ENCODE data around the gene NSG1. TPM values are rescaled to one million over a fixed set of nuclear protein-coding genes. Genes with fewer than 3 reads are reported as not detected.
A peak's percentile ranks its signal among the peaks of the same experiment; 100 is the strongest.

The NSG1 gene
- total RNA-seq (10 to 100 TPM; 74.9 to 75.1 TPM), polyA plus RNA-seq (10 to 100 TPM; 48.8 to 82.6 TPM)

- H3K36me3 ChIP-seq (ENCODE audit: insufficient read depth, low read length): no peaks in the 10 kb centered on the region
- H3K4me1 ChIP-seq (ENCODE audit: insufficient read depth, low read length): peaks cover 19% of the 10 kb centered on the region
- peak; percentile 40 to 66 (median 45) for DNase-seq
- no peaks in the 10 kb centered on the region for H3K9me3 ChIP-seq (ENCODE audit: control insufficient read depth in 1 of 2, low read length in 2 of 2)
- POLR2A ChIA-PET (ENCODE audit: partially characterized antibody): interaction anchor here (0.6 to 2.5 kb wide), 8 partner anchors 18 to 119 kb away, joined by 3 to 15 read pairs (median 6); no protein-coding TSS in a partner anchor
- CTCF ChIA-PET (ENCODE audit: partially characterized antibody): no interaction called here
- peak within 1 kb of the TSS; percentile 85 to 96 (median 90) for H3K4me3 Mint-ChIP-seq
- peaks cover 4 to 16% of the 10 kb centered on the region in 2 donors for H3K36me3 Mint-ChIP-seq
- H3K4me1 Mint-ChIP-seq: peaks cover 11 to 30% (median 18%) of the 10 kb centered on the region in 4 donors
- peak within 1 kb of the TSS; percentile 47 to 54 for H3K4me3 ChIP-seq (ENCODE audit: low read length in 2 of 2)
- H3K27me3 Mint-ChIP-seq: peaks cover 0 to 4% of the 10 kb centered on the region in 2 donors
- H3K27ac ChIP-seq (ENCODE audit: low read depth, low read length): peak within 1 kb of the TSS; percentile 15
- intact Hi-C loops (cut with micrococcal nuclease): loop anchor here (1.0 kb wide), 4 partner anchors 39 to 139 kb away; partner anchors contain the start of gene TMEM128
- H3K9me3 Mint-ChIP-seq: no peaks in the 10 kb centered on the region
- peak within 1 kb of the TSS; percentile 35 to 78 (median 76) for H3K27ac Mint-ChIP-seq
- no peaks in the 10 kb centered on the region for H3K27me3 ChIP-seq (ENCODE audit: insufficient read depth, low read length)
Observed at GRCh38 chr4:4386736-4387392, at the start of gene NSG1. Gene NSG1, plus strand, starts transcription at chr4:4387102. Its CDS starts 528 bp downstream, at chr4:4387630.

DNA sequence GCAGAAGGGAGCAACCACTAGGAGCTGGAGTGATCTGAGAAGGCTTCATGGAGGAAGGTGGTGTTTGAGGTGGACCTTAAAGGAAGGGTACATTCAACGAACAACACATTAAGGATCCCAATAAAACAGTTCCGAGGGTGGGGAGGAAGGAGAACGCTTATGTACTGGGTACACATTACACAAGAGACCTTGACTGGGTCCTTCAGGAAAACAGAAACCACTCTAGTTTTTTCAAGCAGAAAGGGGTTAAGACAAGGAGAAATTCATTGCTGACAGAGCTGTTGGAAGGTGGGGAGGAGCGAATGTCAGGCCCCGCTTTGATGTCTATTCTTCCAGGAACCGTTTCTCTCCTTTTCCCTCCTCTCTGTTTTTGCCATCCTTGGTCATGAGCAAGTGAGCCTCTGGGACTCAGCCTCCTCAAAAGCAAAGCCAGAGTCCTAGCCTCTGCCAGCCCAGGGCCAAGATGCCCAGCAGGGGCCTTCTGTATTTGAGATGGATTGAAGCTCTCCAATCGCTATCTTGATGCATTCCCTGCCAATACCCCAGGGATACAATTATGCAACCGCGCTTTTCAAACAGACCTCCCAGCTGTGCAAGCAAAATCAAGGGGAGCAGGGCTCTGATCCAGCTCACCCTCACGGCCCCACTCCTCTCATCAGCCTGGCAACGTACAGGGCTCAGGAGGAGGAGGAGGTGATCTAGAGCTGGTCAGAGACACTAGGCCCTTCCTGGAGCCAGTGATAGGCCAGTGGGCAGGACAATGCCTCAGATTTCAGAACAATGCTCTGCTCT, 48.5 kb upstream of the NSG1 start:
- Histone ChIP-seq H3K27me3 (ENCODE audit: insufficient read depth, low read length) (no peaks in the 10 kb centered on the region), H3K4me1 (ENCODE audit: insufficient read depth, low read length) (peaks cover 4% of the 10 kb centered on the region), H3K27ac (ENCODE audit: low read depth, low read length) (no peak overlapping the region), H3K36me3 (ENCODE audit: insufficient read depth, low read length) (no peaks in the 10 kb centered on the region), H3K9me3 (ENCODE audit: control insufficient read depth in 1 of 2, low read length in 2 of 2) (no peaks in the 10 kb centered on the region), H3K4me3 (ENCODE audit: low read length in 2 of 2) (no peak overlapping the region)
- no peaks in the 10 kb centered on the region for H3K27me3 Mint-ChIP-seq
- POLR2A ChIA-PET (ENCODE audit: partially characterized antibody): interaction anchor here (0.6 to 2.7 kb wide), 2 partner anchors 78 to 90 kb away, joined by 3 to 9 read pairs; partner anchors contain the start of gene TMEM128
- intact Hi-C loops (cut with micrococcal nuclease): loop anchor here (5.0 kb wide), 1 partner anchor 94 kb away; no protein-coding TSS in a partner anchor
- H3K27ac Mint-ChIP-seq: peak overlapping the region in 2 of 7 donors; percentile 30 to 83
- no peaks in the 10 kb centered on the region for H3K9me3 Mint-ChIP-seq
- peaks cover 4 to 14% (median 8%) of the 10 kb centered on the region in 4 donors for H3K4me1 Mint-ChIP-seq
- H3K4me3 Mint-ChIP-seq: no peak overlapping the region
- CTCF ChIA-PET (ENCODE audit: partially characterized antibody): interaction anchor here (1.1 to 12.1 kb wide), 7 partner anchors 21 to 164 kb away, joined by 3 to 161 read pairs (median 6); no protein-coding TSS in a partner anchor
- DNase-seq: no peak
- no peaks in the 10 kb centered on the region for H3K36me3 Mint-ChIP-seq

- Mint-ChIP-seq H3K27ac (peak overlapping the region in 1 of 7 donors; percentile 51), H3K27me3 (no peaks in the 10 kb centered on the region), H3K4me3 (no peak overlapping the region), H3K36me3 (no peaks in the 10 kb centered on the region), H3K9me3 (no peaks in the 10 kb centered on the region), H3K4me1 (peaks cover 4 to 14% (median 7%) of the 10 kb centered on the region in 4 donors)
- no peak overlapping the region for H3K4me3 ChIP-seq (ENCODE audit: low read length in 2 of 2)
- intact Hi-C loops (cut with micrococcal nuclease): loop anchor here (5.0 kb wide), 1 partner anchor 93 kb away; no protein-coding TSS in a partner anchor
- no peak overlapping the region for H3K27ac ChIP-seq (ENCODE audit: low read depth, low read length)
- no peaks in the 10 kb centered on the region for H3K9me3 ChIP-seq (ENCODE audit: control insufficient read depth in 1 of 2, low read length in 2 of 2)
- peaks cover 4% of the 10 kb centered on the region for H3K4me1 ChIP-seq (ENCODE audit: insufficient read depth, low read length)
- no peak for DNase-seq
- no peaks in the 10 kb centered on the region for H3K36me3 ChIP-seq (ENCODE audit: insufficient read depth, low read length)
- no peaks in the 10 kb centered on the region for H3K27me3 ChIP-seq (ENCODE audit: insufficient read depth, low read length)
- ChIA-PET POLR2A (ENCODE audit: partially characterized antibody) (interaction anchor here (2.7 kb wide), 1 partner anchor 91 kb away, joined by 9 read pairs; the partner anchor contains the start of gene TMEM128), CTCF (ENCODE audit: partially characterized antibody) (interaction anchor here (1.7 to 12.1 kb wide), 3 partner anchors 80 to 88 kb away, joined by 11 to 161 read pairs (median 70); no protein-coding TSS in a partner anchor)
Observed at GRCh38 chr4:4339504-4340085, 47.3 kb upstream of the NSG1 start.

GRCh38 chr4:4341861-4342650, 44.8 kb upstream of the NSG1 start:
- peaks cover 3% of the 10 kb centered on the region for H3K4me1 ChIP-seq (ENCODE audit: insufficient read depth, low read length)
- no peaks in the 10 kb centered on the region for H3K36me3 Mint-ChIP-seq
- no peaks in the 10 kb centered on the region for H3K27me3 ChIP-seq (ENCODE audit: insufficient read depth, low read length)
- CTCF ChIA-PET (ENCODE audit: partially characterized antibody): interaction anchor here (2.1 to 12.1 kb wide), 2 partner anchors 83 kb away, joined by 7 to 161 read pairs; no protein-coding TSS in a partner anchor
- no peak overlapping the region for H3K27ac ChIP-seq (ENCODE audit: low read depth, low read length)
- peaks cover 0 to 7% (median 4%) of the 10 kb centered on the region in 4 donors for H3K4me1 Mint-ChIP-seq
- no peak overlapping the region for H3K4me3 Mint-ChIP-seq
- H3K27me3 Mint-ChIP-seq: no peaks in the 10 kb centered on the region
- no peak overlapping the region for H3K4me3 ChIP-seq (ENCODE audit: low read length in 2 of 2)
- H3K27ac Mint-ChIP-seq: peak overlapping the region in 1 of 7 donors; percentile 61
- DNase-seq: no peak
- H3K36me3 ChIP-seq (ENCODE audit: insufficient read depth, low read length): no peaks in the 10 kb centered on the region
- POLR2A ChIA-PET (ENCODE audit: partially characterized antibody): interaction anchor here (0.6 kb wide), 1 partner anchor 90 kb away, joined by 3 read pairs; no protein-coding TSS in a partner anchor
- intact Hi-C loops (cut with micrococcal nuclease): no loop called here
- H3K9me3 ChIP-seq (ENCODE audit: control insufficient read depth in 1 of 2, low read length in 2 of 2): no peaks in the 10 kb centered on the region
- peaks cover 0 to under 1% (median 0%) of the 10 kb centered on the region in 8 donors for H3K9me3 Mint-ChIP-seq

DNA sequence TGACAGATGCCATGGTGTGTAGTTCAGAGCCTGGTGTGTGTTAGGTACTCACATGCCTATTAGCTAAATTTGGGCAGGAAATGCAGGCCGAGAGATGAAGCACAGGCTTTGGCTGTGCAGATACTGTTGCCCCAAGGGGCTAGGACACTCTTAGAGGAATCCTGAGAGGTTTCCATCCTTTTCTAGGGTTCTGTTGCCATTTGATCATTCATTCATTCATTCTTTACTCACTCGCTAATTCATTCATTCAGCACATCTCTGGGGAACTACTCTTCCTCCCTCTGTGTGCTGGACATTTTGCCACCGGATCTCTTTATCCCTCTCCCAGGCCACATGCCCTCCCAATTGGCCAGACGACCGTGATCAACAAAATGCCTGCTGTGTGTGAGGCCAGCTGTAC, 43.9 kb upstream of the NSG1 start:
- intact Hi-C loops (cut with micrococcal nuclease): no loop called here
- Mint-ChIP-seq H3K27me3 (no peaks in the 10 kb centered on the region), H3K36me3 (no peaks in the 10 kb centered on the region), H3K4me3 (no peak overlapping the region), H3K4me1 (peaks cover 3 to 15% (median 12%) of the 10 kb centered on the region in 4 donors), H3K27ac (peak overlapping the region in 3 of 7 donors; percentile 17 to 27 (median 19)), H3K9me3 (peaks cover 0 to 9% (median 0%) of the 10 kb centered on the region in 8 donors)
- DNase-seq: no peak
- peaks cover 10% of the 10 kb centered on the region for H3K4me1 ChIP-seq (ENCODE audit: insufficient read depth, low read length)
- no peak overlapping the region for H3K4me3 ChIP-seq (ENCODE audit: low read length in 2 of 2)
- H3K36me3 ChIP-seq (ENCODE audit: insufficient read depth, low read length): no peaks in the 10 kb centered on the region
- no peak overlapping the region for H3K27ac ChIP-seq (ENCODE audit: low read depth, low read length)
- ChIA-PET POLR2A (ENCODE audit: partially characterized antibody) (no interaction called here), CTCF (ENCODE audit: partially characterized antibody) (interaction anchor here (1.2 to 2.1 kb wide), 2 partner anchors 84 to 88 kb away, joined by 4 to 7 read pairs; no protein-coding TSS in a partner anchor)
- H3K9me3 ChIP-seq (ENCODE audit: control insufficient read depth in 1 of 2, low read length in 2 of 2): no peaks in the 10 kb centered on the region
- no peaks in the 10 kb centered on the region for H3K27me3 ChIP-seq (ENCODE audit: insufficient read depth, low read length)

GRCh38 chr4:4344915-4345527, 41.9 kb upstream of the NSG1 start:
- Histone ChIP-seq H3K27me3 (ENCODE audit: insufficient read depth, low read length) (no peaks in the 10 kb centered on the region), H3K27ac (ENCODE audit: low read depth, low read length) (no peak overlapping the region), H3K4me3 (ENCODE audit: low read length in 2 of 2) (no peak overlapping the region), H3K36me3 (ENCODE audit: insufficient read depth, low read length) (no peaks in the 10 kb centered on the region), H3K9me3 (ENCODE audit: control insufficient read depth in 1 of 2, low read length in 2 of 2) (no peaks in the 10 kb centered on the region), H3K4me1 (ENCODE audit: insufficient read depth, low read length) (peaks cover 21% of the 10 kb centered on the region)
- intact Hi-C loops (cut with micrococcal nuclease): no loop called here
- POLR2A ChIA-PET (ENCODE audit: partially characterized antibody): no interaction called here
- Mint-ChIP-seq H3K27ac (peak overlapping the region in 1 of 7 donors; percentile 70), H3K4me3 (no peak overlapping the region), H3K4me1 (peaks cover 6 to 33% (median 27%) of the 10 kb centered on the region in 4 donors), H3K36me3 (peaks cover 0 to 5% of the 10 kb centered on the region in 2 donors), H3K27me3 (no peaks in the 10 kb centered on the region), H3K9me3 (peaks cover 0 to 20% (median 8%) of the 10 kb centered on the region in 8 donors)
- no peak for DNase-seq
- CTCF ChIA-PET (ENCODE audit: partially characterized antibody): no interaction called here
